Hepatic stellate cell (primary cell): Measurements from ENCODE around the gene IL27RA.

Experiments used
- DNase-seq: peaks from one replicate; pipeline ENCODE4 v3.0.0; 2011; ENCODE audit warnings: low spot score

Gene IL27RA

DNA sequence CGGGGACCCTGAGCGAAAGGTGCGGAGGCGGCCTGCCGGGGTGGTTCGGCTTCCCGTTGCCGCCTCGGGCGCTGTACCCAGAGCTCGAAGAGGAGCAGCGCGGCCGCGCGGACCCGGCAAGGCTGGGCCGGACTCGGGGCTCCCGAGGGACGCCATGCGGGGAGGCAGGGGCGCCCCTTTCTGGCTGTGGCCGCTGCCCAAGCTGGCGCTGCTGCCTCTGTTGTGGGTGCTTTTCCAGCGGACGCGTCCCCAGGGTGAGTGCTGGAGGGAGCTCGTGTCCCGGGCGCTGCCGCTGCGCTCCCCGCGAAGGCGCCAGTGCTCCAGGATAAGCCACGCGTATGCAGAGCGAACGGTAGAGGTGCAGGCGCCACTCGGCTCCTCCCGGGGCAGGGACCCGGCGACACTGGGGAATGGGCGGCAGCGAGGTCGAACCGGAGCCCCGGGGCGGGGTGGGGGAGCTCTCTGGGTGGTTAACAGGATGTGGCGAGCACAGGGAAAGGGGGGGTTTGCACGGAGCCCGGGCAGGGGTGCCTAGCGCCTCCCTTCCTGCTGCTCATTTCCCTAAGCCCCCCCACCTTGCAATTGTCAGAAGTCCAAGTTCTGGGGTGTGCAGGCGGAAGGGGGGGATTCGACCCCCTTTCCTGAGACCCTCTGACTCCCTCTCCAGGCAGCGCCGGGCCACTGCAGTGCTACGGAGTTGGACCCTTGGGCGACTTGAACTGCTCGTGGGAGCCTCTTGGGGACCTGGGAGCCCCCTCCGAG is at the start of gene IL27RA:
TSS of gene IL27RA (plus strand) at position 44 of the 762 bp plus-strand sequence. CDS start at position 155, 111 bp downstream.
- peak; percentile 63 for DNase-seq

DNA sequence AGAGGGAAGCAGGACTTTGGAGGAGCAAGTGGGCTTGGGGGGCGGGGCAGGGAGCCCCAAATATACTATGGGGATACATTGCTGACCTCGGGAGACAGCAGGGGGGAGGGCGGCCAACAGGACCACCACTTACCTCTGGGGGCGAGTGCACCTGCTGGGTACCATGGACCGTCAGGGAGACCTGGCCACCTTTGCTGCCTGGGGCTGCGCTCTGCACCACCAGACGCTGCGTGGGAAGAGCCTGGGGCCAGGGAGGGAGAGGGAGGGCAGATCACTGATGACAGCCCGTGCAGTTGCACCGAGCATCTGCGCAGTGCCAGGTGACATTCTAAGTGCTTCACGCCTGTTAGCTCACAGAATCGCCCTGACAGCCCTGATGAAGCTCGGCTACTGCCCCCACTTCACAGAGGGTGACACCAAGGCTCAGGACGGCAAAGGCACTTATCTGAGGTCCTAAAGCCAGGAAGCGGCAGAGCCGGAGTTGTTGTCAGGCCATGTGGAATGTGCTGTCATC is 49.5 kb upstream of the IL27RA start:
- DNase-seq: no peak

DNA sequence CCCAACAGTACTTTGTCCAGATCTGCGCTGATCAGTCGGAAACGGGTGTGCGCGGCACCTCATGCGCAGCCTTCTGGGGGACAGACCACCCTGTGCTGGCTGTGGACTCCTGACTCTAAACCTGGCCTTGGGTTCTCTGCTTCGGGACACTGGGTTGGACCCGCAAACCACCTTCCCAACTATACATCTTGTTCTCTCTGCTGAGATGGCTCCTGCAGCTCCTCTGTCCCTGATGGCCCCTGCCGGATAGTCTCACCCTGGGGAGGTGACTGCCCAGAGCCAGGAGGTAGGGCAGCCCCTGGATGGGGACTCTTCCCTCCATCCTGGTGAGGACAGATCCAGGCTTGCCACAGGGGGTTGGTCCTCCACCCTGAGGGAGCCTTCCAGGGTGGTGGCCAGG is 48.8 kb upstream of the IL27RA start:
- no peak for DNase-seq

DNA sequence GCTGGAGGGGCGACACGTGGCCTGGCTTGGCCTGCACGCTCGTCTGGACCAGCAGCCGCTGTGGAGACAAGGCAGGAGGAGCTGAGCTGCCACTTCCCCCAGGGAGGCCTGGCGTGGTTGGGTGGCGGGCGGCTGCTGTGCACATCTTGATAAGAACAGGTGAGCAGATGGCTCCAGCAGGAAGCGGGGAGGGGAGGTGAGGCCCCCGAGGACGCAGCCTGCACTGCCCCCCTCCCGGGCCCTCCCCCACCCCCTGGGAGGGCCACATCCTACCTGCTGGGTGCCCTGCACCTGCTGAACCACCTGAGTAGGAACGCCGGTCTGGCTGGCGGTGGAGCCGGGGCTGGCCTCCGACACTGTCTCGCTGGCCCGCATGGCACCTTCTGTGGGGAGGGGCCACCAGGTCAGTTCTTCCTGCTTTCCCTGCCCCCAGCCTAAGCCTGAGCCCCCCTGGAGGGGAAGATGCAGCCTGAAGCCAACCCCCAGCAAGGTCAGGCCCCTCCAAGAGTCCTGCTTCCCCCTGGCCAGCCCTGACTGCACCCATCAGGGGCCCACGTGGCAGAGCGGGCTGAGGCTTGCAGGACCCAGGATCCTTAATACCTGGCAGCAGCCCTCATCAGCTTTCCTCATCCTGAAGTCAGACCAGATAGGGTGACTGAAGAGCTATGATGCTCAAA is 48.2 kb upstream of the IL27RA start:
- DNase-seq: no peak

DNA sequence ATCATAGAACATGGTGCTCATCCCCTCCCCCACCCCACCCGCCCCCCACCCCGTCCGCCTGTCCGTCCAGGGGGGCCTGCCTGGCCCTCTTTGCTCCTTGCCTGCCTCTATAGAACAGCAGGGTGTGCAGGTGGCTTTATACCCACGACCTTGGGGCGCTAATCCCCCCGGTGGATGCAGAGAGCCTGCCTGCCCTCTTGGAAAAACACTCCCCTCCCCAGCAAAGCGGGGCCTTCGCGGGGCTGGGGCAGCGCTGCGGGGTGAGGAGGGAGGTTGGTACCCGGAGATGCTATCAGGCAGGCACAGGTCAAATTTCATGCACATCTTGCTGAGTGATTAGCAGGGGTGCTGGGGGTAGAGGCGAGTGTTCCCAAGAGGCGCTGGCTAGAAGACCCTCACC is 47.4 kb upstream of the IL27RA start:
- no peak for DNase-seq

DNA sequence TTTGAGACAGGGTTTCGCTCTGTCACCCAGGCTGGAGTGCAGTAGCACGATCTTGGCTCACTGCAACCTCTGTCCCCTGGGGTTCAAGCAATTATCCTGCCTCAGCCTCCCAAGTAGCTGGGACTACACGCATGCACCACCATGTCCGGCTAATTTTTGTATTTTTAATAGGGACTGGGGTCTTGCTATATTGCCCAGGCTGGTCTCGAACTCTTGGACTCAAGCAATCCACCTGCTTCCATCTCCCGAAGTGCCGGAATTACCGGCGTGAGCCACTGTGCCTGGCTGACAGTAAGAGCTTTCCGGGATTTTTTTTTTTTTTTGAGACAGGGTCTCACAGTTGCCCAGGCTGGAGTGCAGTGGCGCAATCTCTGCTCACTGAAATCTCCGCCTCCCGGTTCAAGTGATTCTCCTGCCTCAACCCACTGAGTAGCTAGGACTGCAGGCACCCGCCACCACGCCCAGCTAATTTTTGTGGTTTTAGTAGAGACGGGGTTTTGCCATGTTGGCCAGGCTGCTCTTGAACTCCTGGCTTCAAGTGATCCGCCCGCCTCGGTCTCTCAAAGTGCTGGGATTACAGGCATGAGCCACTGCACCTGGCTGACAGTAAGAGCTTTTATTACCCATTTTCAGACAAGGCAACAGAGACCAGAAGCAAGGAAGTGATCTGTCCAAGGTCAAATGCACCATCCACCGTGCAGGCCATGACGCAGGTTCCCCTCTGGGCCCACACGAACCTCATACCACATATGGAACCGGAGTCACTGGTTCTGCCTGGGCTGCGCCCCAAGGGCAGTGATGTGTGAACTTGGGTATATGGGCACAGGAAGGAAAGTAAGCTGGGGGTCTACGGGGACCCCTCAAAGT is 46.5 kb upstream of the IL27RA start:
- DNase-seq: no peak

DNA sequence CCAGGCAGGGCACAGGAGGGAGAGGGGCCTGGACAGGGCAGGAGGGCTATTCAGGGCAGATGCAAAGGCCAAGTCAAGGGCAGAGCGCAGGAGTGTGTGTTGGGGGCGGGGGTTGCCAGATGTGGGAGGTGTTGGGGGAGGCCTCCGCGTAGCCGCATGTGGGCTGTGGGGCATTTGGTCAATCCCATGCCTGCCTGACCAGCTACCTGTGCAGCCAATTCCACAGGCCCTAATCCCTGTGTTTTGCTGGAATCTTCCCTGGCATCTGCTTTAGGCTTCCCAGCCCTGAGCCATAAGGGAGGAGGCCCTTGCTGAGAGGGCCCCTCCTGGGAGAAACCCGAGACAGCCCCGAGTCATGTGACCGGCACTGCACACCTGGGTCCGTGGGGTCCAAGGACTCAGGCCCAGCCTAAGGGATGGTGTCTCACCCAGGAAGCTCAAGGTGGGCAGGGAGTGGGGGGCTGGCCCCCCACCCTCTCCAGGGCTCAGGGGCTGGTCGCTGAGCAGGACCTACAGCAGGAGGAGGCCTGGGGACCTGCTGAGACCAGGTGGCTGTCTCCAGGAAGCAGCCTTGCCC is 45.7 kb upstream of the IL27RA start:
- no peak for DNase-seq

DNA sequence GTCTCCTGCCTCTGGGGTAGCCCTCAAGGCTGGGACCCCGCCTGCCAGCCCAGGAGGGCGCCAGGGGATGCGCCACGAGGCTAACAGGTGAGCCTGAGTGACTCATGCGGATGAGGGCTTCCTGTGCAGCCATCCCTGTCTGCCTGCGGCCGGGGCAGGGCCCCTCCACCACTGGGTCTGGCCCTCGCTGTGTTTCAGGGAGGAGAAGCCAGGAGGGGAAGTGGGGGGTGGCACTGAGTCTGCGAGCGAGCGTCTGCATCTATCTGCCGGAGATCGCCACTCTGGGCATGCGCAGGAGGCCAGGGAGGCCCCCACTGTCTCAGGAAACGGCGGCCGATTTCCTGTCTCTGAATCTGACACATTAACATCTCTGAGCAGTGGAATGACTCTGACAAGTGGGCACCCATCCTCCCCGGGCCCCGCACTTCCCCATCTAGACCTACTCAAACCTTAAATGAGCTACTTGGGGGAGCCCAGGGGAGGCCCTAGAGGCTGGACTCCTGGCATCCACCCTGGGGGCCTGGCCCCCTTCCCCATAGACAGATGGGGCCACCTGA is 45.1 kb upstream of the IL27RA start:
- DNase-seq: peak; percentile 98

DNA sequence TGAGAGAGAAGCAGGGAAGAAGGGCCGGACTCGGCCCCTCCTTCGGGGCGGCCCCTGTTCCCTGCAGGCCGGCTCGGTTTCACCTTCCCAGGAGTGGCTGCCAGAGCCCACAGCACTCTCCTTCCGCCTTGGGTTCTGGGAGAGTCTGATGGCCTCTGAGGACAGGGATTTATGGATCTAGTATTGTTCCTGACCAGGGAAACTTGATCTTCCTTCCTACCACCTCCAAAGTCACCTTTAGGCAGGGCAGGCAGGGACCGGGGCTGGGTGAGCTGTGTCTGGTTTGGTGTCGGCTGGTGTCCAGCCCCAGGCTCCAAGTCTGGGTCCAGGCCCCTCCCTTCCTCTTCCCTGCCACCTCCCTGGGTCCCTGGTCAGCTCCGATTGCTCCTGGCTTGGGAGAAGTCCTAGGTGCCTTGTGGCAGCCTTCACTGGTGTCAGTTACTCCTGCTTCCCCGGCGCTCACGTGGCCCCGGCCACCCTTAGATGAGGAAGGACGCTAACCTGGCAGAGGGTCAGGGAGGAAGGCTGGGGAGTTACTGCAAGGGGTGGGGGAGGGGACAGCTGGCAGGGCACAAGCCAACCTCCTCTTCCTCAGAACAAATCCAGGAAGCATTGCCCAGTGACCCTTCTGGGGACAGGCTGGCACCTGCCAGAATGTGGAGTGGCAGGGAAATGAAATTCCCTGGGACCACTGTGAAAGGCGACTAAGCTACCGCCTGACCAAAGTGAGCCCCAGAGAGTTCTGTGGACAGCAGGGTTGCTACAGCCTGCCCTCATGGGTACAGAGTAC is 44.3 kb upstream of the IL27RA start:
- DNase-seq: no peak

DNA sequence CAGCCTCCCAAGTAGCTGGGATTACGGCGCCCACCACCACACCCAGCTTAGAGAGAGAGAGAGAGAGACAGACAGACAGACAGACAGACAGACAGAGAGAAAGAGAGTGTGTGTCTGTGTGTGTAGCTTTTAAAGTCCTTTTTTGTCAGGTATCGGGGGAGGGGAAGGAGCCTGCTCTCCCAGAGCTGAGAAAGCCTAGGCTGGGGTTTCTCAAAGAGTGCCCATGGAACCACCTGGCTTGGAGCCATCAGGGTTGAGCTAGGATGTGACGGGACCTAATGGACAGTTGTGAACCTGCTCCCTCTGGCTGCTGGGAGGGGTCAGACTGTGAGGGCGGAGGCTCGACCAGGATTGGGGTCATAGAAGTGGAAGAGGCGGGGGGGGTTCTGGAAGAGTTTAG is 42.1 kb upstream of the IL27RA start:
- DNase-seq: no peak

DNA sequence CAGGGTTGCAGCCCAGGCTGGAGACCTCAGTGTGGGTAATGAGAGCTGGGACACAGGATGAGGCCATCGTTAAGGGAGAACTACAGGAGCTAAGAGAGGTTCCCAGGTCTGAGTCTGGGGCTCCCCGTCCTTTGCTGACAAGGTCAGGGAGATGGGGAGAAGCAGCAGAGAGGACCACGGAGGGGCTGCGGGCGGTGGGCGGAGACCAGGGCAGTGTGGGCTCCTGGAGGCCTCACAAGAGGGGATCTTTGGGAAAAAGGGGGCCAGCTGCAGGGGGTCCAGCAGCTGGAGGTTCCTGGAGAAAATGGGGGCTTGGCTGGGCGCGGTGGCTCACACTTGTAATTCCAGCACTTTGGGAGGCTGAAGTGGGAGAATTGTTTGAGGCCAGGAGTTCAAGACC is 41.5 kb upstream of the IL27RA start:
- no peak for DNase-seq

DNA sequence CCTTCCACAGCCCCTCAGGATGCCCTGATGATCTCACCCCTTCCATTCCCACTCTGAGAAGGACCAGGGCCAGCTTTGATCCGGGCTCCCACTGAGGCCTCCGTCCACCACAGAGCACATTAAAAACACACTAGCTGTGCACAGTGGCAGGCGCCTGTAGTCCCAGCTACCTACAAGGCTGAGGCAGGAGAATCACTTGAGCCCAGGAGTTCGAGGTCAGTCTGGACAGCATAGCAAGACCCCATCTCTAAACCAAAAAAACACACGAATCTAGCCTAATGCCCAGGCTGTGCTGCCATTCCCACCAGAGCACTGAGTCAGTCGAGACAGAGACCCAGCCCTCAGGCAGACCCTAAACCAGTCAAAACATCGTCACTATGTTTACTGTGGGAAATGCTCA is 39.5 kb upstream of the IL27RA start:
- DNase-seq: no peak

DNA sequence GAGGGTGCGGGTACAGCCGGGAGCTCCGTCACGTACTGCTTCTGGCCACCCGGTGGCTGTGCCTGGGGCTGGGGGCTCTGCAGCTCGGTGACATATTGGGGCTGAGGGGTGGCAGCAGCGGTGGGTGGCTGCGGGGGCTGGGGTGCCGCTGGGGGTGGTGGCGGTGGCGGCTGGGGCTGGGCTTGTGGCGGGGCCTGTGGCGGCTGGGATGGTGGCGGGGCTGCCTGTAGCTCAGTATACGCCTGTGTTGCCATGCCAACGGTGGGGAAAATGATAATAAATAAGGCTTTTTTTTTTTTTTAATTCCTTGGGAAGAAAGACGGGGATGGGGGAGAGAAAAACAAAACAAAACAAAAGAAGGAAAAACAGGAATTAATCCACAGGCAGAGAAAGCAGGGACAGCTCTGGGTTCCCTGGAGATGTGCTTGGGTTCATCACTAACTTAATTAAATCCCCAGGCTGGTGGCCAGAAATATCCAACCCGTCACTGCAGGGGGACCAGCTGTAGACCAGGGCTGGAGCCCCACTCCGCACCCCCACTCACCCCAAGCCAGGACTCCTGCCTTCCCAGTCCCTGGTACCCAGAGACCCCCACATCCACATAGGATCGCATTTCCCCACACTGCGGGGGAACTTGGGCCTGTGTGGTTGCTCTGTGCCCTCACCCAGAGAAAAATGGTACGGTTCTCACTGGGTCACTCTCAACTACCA is 37.8 kb upstream of the IL27RA start:
- no peak for DNase-seq

DNA sequence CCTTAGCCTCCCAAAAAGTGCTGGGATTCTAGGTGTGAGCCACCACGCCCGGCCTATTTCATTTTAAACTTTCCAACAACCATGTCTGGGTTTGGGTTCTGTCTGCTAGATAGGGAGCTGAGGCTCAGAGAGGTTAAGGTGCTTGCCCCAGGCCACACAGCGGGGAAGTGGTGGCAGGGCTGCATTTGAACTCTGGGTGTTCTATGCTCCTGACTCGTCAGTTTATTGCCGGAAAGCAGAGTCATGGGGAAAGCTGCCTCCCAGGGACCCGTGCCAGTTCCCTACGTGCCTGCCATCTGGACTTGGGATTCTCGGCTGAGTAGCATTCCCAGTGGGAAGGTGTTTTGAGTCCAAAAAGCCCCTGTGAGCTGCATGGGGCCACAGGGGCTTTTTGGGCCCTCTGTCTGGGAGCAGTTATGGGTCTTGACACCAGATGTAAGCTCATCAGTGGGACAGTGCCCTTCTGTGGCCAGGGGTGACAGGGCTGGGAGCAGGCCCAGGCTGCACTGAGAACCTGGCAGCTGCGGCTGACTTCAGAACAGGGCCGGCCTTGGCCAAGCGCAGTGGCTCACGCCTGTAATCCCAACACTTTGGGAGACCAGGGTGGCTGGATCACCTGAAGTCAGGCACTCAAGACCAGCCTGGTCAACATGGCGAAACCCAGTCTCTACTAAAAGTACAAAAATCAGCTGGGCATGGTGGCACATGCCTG is 36.4 kb upstream of the IL27RA start:
- peak; percentile 2 for DNase-seq

DNA sequence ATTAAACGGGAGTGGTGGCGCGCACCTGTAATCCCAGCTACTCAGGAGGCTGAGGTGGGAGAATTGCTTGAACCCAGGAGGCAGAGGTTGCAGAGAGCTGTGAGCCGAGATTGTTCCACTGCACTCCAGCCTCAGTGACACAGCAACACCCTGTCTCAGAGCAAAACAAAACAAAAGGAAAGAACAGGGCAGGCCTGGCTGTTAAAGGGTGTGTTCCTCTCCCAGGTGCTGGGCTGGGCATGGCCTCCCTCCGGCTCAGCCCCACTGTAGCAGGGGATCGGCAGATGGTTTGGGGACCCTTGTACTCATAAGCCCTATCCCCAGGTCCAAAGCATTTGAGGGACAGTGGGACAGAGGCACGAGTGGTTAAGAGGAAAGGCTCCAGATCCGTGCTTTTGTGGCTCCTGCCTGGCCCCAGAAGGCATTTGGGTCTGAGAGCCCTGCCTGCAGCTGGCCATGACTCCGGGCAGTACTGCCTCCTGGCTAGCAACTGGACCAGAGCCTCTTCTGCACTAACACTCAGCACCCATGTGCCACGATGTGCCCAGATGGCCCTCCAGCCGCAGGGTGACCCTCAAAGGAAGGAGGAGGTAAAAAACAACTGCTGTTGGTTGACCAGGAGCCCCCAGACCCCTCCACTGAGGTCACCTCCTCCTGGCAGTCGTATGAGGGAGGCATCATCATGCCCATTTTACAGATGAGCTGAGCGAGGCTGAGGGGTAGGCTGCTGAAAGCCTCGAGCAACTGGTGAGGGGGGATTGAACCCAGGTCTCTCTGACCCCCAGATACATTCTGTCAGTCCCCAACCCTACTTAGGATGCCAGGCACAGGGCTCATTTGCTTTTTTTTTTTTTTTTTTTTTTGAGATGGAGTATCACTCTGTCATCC is 35.4 kb upstream of the IL27RA start:
- peak; percentile 3 for DNase-seq

DNA sequence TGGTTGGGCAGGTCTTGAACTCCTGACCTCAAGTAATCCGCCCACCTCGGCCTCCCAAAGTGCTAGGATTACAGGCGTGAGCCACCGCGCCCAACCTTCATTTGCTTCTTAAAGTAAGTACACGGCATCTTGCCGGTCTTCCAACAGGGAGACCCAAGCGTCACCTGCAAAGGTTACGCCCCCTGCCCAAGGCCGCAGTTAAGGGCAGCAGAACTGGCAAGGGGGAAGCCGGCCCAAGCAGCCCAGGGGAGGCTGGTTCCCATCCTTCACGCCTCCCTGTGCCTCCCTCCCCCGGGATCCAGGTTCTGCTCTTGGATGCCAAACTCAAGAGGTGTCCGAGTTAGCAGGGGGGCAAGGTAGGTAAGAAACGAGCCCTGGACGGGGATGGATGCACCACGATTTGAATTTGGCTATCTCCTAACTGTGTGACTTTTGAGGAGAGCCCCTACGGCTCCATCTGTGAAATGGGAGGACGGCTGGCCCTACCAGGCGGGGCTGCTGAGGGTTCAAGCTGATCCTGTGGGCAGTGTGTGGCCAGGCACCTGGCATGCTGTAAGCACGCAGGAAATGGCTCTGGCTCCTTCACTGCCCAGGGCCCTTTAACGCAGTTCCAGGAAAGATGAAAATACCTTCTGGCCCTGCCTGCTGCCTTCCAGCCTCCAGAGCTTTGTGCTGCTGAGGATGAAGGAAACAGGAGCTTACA is 34.5 kb upstream of the IL27RA start:
- DNase-seq: no peak

DNA sequence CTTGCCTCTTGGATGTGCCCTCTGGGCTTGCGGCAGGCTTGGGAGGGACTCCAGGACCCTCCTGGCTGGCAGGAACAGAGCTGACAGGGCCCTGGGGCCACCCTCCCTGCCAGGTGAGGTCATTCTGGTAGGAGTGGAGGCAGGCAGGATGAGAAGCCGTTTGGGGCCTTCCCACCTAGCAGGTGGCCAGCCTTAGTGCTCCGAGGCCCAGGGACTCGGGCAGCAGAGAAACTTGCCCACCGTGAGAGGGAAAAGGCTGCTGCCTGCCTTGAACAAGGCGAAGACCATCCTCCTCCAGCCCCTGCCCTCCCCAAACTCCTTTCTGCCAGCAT is 34.0 kb upstream of the IL27RA start:
- no peak for DNase-seq

DNA sequence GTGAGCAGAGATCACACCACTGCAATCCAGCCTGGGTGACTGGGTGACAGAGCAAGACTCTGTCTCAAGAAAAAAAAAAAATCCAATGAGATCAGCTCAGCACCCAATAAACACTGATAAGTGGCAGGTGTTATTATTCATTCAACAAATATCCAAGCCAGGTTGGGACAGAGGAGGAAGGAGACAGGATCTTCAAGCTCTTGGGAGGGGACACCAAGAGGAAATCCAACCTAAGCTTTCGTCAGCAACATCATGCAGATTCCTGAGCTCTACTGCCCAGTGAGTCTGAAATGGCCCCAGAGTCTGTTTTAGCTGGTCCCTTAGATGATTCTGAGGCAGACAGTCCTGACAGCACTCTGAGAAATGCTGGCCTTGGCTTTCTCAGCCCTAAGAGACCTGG is 33.1 kb upstream of the IL27RA start:
- DNase-seq: no peak
